Colonic mucosa (tissue), 4 donors: ENCODE results near the gene EPC1. TPM values are rescaled to one million over a fixed set of nuclear protein-coding genes. Genes with fewer than 3 reads are reported as not detected.
"Not testable (repeated sequence)": the region's sequence is repeated elsewhere in the genome, so short reads cannot be mapped to it uniquely, and the experiment has no call there.

ENCODE experiments used
- DNase-seq: peaks from one replicate; pipeline ENCODE4 v3.0.0-alpha.2; 2020
- H3K27ac ChIP-seq: fragments of 200-600 bp; one replicate; pipeline ENCODE4 v1.8.0; 2021
- H3K27me3 ChIP-seq: fragments of 200-600 bp; one replicate; pipeline ENCODE4 v1.8.0; 2021
- H3K36me3 ChIP-seq: fragments of 200-600 bp; one replicate; pipeline ENCODE4 v1.8.0; 2021
- H3K4me1 ChIP-seq: fragments of 200-600 bp; one replicate; pipeline ENCODE4 v1.8.0; 2021; ENCODE audit warnings: mild to moderate bottlenecking
- H3K4me3 ChIP-seq: fragments of 200-600 bp; one replicate; pipeline ENCODE4 v1.8.0; 2021
- H3K9ac ChIP-seq, 2 donors: one replicate each; pipeline ENCODE4 v1.7.0; 2013; ENCODE audit warnings: control low read depth in 2 of 2, low read depth in 2 of 2, low read length in 2 of 2
- H3K9me3 ChIP-seq: fragments of 200-600 bp; one replicate; pipeline ENCODE4 v1.8.0; 2021
- intact Hi-C: fragments of 100-400 bp; cut with DNase I; formaldehyde crosslinking; loops from one replicate; pipeline ENCODE4 v1.14.1; 2022
- total RNA-seq, 2 donors: library from RNA; stranded (reverse); fragmentation: NEBNext Ultra II Directional in 1 of 2; extraction: Animal tissue kit (Norgen Biotek cat#: 25700) in 1 of 2; gene quantifications; one replicate each; pipeline ENCODE4 v1.2.1, GENCODE V29; 2021
- TF ChIP-seq, protein P1 (sequence below): fragments of 200-600 bp; IDR thresholded peaks from one replicate; pipeline ENCODE4 v1.8.0; 2022; ENCODE audit warnings: antibody characterized with exemption, mild to moderate bottlenecking
- donor health status: healthy.
- donor health status: DM: no; HTN: no; CAD: no.
- donor health status: DM: no; HTN: no; CAD: no.

The EPC1 gene
- total RNA-seq, 2 donors from 2014 or later: 24.5 to 30.9 TPM

DNA sequence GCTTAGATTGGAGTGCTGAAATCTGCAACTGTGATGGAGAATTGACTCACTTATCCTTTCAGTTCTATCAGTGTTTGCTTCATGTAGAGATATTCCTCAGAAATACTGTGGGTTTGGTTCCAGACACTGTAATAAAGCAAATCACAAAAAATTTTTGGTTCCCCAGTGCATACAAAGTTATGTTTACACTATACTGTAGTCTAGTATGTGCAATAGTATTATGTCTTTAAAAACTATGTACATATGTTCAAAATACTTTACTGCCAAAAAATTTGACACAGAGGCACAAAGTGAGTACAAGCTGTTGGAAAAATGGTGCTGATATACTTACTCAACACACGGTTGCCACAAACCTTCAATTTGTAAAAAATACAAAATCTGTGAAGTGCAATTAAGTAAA lies 112.5 kb downstream of the EPC1 start:
- H3K9me3 ChIP-seq: no peaks in the 10 kb centered on the region
- no peaks in the 10 kb centered on the region for H3K4me1 ChIP-seq
- no peak overlapping the region for H3K27ac ChIP-seq
- no peak overlapping the region for H3K9ac ChIP-seq
- no peak for DNase-seq
- H3K36me3 ChIP-seq: no peaks in the 10 kb centered on the region
- intact Hi-C loops: no loop called here
- TF ChIP-seq, protein P1, sequence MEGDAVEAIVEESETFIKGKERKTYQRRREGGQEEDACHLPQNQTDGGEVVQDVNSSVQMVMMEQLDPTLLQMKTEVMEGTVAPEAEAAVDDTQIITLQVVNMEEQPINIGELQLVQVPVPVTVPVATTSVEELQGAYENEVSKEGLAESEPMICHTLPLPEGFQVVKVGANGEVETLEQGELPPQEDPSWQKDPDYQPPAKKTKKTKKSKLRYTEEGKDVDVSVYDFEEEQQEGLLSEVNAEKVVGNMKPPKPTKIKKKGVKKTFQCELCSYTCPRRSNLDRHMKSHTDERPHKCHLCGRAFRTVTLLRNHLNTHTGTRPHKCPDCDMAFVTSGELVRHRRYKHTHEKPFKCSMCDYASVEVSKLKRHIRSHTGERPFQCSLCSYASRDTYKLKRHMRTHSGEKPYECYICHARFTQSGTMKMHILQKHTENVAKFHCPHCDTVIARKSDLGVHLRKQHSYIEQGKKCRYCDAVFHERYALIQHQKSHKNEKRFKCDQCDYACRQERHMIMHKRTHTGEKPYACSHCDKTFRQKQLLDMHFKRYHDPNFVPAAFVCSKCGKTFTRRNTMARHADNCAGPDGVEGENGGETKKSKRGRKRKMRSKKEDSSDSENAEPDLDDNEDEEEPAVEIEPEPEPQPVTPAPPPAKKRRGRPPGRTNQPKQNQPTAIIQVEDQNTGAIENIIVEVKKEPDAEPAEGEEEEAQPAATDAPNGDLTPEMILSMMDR: no peak
- H3K27me3 ChIP-seq: no peaks in the 10 kb centered on the region
- no peak overlapping the region for H3K4me3 ChIP-seq

DNA sequence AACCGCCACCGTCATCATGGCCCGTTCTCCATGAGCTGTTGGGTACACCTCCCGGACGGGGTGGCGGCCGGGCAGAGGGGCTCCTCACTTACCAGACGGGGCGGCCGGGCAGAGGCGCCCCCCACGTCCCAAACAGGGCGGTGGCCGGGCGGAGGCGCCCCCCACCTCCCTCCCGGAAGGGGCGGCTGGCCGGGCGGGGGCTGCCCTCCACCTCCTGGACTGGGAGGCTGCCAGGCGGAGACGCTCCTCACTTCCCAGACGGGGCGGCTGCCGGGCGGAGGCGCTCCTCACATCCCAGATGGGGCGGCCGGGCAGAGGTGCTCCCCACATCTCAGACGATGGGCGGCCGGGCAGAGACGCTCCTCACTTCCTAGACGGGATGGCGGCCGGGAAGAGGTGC lies 113.6 kb downstream of the EPC1 start:
- H3K27ac ChIP-seq, H3K4me1 ChIP-seq, H3K27me3 ChIP-seq, intact Hi-C loops, H3K4me3 ChIP-seq, H3K9me3 ChIP-seq, H3K36me3 ChIP-seq, H3K9ac ChIP-seq, DNase-seq: not testable (repeated sequence)

DNA sequence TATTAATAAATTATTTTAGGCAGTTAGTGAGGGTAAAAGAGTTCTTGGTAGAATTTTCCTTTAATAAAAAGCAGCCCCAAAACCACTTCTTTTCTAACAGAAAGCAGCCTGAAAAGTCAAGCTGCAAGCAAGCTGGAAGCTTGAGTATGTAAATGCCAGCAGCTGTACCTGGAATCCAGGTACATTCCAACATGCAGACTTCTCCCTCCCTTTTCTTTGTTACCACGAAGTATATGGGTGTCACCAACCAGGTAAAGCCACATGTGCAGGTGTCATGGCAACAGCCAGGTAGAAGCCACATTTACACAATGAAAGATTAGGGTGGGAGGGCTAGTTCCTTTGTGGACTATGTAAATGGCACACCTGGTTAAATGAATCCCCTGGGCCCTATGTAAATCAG lies 114.6 kb downstream of the EPC1 start:
- intact Hi-C loops: no loop called here
- no peak overlapping the region for H3K9ac ChIP-seq
- DNase-seq: no peak
- TF ChIP-seq, protein P1: no peak
- no peaks in the 10 kb centered on the region for H3K9me3 ChIP-seq
- no peaks in the 10 kb centered on the region for H3K36me3 ChIP-seq
- no peak overlapping the region for H3K27ac ChIP-seq
- H3K4me1 ChIP-seq: no peaks in the 10 kb centered on the region
- no peak overlapping the region for H3K4me3 ChIP-seq
- H3K27me3 ChIP-seq: no peaks in the 10 kb centered on the region

DNA sequence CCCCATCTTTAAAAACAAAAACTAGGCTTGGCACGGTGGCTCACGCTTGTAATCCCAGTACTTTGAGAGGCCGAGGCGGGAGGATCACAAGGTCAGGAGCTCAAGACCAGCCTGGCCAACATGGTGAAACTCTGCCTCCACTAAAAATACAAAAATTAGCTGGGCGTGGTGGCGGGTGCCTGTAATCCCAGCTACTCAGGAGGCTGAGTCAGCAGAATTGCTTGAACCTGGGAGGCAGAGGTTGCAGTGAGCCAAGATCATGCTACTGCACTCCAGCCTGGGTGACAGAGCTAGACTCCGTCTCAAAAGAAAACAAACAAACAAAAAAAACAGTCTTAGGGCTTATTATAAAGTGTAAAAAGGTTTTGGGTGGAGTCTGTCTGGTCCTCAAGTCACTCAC lies 117.2 kb downstream of the EPC1 start:
- H3K9me3 ChIP-seq, H3K36me3 ChIP-seq, DNase-seq, H3K27ac ChIP-seq, intact Hi-C loops, H3K4me1 ChIP-seq, H3K27me3 ChIP-seq, H3K4me3 ChIP-seq, H3K9ac ChIP-seq: not testable (repeated sequence)

DNA sequence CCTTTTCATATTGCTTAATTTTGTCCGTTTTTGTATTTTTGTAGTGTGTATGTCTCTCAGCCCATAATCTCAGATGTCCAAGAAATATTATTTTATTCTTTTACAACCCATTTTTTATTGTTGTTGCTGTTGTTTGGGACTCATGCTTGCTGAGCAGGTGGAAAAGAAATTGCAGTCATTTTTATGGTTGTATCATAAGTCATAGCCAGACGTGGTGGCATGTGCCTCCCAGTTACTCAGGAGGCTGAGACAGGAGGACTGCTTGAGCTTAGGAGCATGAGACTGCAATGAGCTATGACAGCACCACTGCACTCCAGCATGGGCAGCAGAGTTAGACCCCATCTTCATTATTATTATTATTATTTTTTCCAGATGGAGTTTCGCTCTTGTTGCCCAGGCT lies 117.8 kb downstream of the EPC1 start:
- Histone ChIP-seq H3K27ac (no peak overlapping the region), H3K36me3 (no peaks in the 10 kb centered on the region), H3K9ac (no peak overlapping the region), H3K4me1 (no peaks in the 10 kb centered on the region), H3K27me3 (no peaks in the 10 kb centered on the region), H3K9me3 (no peaks in the 10 kb centered on the region), H3K4me3 (no peak overlapping the region)
- TF ChIP-seq, protein P1: no peak
- intact Hi-C loops: no loop called here
- DNase-seq: no peak

DNA sequence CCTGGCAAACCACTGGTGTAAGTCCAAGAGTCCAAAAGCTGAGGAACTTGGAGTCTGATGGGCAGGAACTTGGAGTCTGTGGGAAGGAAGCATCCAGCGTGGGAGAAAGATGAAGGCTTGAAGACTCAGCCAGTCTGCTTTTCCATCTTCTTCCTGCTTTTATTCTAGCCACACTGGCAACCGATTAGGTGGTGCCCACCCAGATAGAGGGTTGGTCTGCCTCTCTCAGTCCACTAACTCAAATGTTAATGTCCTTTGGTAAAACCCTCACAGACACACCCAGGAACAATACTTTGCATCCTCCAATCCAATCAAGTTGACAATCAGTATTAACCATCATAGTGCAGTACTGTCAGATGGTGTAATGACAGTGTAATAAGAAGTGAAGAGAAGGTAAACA lies 119.2 kb downstream of the EPC1 start:
- Histone ChIP-seq H3K27ac (no peak overlapping the region), H3K9me3 (no peaks in the 10 kb centered on the region), H3K36me3 (no peaks in the 10 kb centered on the region), H3K27me3 (no peaks in the 10 kb centered on the region), H3K9ac (no peak overlapping the region), H3K4me1 (no peaks in the 10 kb centered on the region), H3K4me3 (no peak overlapping the region)
- TF ChIP-seq, protein P1: no peak
- intact Hi-C loops: no loop called here
- no peak for DNase-seq

DNA sequence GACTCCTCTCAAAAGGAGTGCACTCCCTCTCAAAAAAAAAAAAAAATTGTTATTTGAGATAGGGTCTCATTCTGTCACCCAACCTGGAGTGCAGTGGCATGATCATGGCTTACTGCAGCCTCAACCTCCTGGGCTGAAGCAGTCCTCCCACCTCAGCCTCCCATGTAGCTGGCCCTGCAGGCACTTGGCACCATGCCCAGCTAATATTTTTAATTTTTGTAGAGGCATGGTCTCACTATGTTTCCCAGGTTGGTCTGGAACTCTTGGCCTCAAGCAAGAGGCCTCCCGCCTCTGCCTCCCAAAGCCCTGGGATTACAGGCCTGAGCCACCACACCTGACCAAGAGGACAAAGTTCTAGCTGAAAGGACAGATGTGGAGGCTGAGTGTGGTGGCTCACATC lies 120.3 kb downstream of the EPC1 start:
- Histone ChIP-seq H3K27ac (no peak overlapping the region), H3K9me3 (no peaks in the 10 kb centered on the region), H3K36me3 (no peaks in the 10 kb centered on the region), H3K27me3 (no peaks in the 10 kb centered on the region), H3K4me3 (no peak overlapping the region), H3K9ac (no peak overlapping the region), H3K4me1 (no peaks in the 10 kb centered on the region)
- TF ChIP-seq, protein P1: no peak
- no peak for DNase-seq
- intact Hi-C loops: no loop called here
